HCT116 (cell line): ENCODE results near the gene HPN.

Experiments used
- ATF3 ChIP-seq: IDR thresholded peaks from 2 replicates; pipeline ENCODE4 v1.6.1; 2012
- CTCF ChIP-seq, 3 experiments: fragments of 200-600 bp in 1 of 3; sonication (generic) in 1 of 3; IDR thresholded peaks in 2 of 3; conservative IDR thresholded peaks in 1 of 3; 2 replicates each; pipeline ENCODE4 v1.5.1; 2012 to 2017; ENCODE audit warnings: low read depth in 2 of 3, low read length in 2 of 3, antibody characterized with exemption in 1 of 3, borderline replicate concordance in 1 of 3, control low read depth in 1 of 3, mild to moderate bottlenecking in 1 of 3, mixed read lengths in 1 of 3, mixed run types in 1 of 3, moderate library complexity in 1 of 3; ENCODE audit not compliant: insufficient read depth in 1 of 3
- EZH2 ChIP-seq: fragments of 200-600 bp; sonication (generic); IDR thresholded peaks from 2 replicates; pipeline ENCODE4 v1.6.1; 2017; ENCODE audit warnings: antibody characterized with exemption, mixed run types
- JUND ChIP-seq: IDR thresholded peaks from 2 replicates; pipeline ENCODE4 v1.6.1; 2012
- MAX ChIP-seq: IDR thresholded peaks from 2 replicates; pipeline ENCODE4 v1.6.1; 2012
- POLR2A ChIP-seq: IDR thresholded peaks from 2 replicates; pipeline ENCODE4 v1.7.0; 2011; ENCODE audit warnings: borderline replicate concordance; ENCODE audit not compliant: insufficient read depth, insufficient read length; ENCODE audit errors: extremely low read depth
- REST ChIP-seq: IDR thresholded peaks from 2 replicates; pipeline ENCODE4 v1.6.1; 2012; ENCODE audit warnings: low read depth

- TF ChIP-seq POLR2A (no peak), JUND (no peak), MAX (no peak), EZH2 (no peak), CTCF (IDR thresholded peaks at IDR 0.05 in 2 of 3, conservative IDR thresholded peaks at IDR 0.05 in 1 of 3; ENCODE audit: borderline replicate concordance in 1 of 3, insufficient read depth in 1 of 3, low read depth in 2 of 3, low read length in 2 of 3) (no peak), ATF3 (no peak), REST (no peak)
Observed at GRCh38 chr19:35043906-35044305, 2.4 kb downstream of the HPN start.
